Duodenal mucosa (tissue), 2 donors: ENCODE results near the gene FUNDC2.
"Not testable (repeated sequence)": the region's sequence is repeated elsewhere in the genome, so short reads cannot be mapped to it uniquely, and the experiment has no call there.

Experiments used
- H3K27ac ChIP-seq: one replicate; pipeline ENCODE4 v1.7.0; 2013; ENCODE audit warnings: low read depth, low read length
- H3K27me3 ChIP-seq, 2 donors: one replicate each; pipeline ENCODE4 v1.7.0; 2013; ENCODE audit warnings: low read length in 2 of 2, control low read depth in 1 of 2; ENCODE audit not compliant: insufficient read depth in 2 of 2, control insufficient read depth in 1 of 2
- H3K36me3 ChIP-seq, 2 donors: one replicate each; pipeline ENCODE4 v1.7.0; 2013; ENCODE audit warnings: low read length in 2 of 2, control low read depth in 1 of 2; ENCODE audit not compliant: insufficient read depth in 2 of 2, control insufficient read depth in 1 of 2
- H3K4me1 ChIP-seq, 2 donors: one replicate each; pipeline ENCODE4 v1.7.0; 2013; ENCODE audit warnings: low read length in 2 of 2, control low read depth in 1 of 2; ENCODE audit not compliant: insufficient read depth in 2 of 2, control insufficient read depth in 1 of 2
- H3K4me3 ChIP-seq, 2 donors: one replicate each; pipeline ENCODE4 v1.7.0; 2013; ENCODE audit warnings: low read length in 2 of 2, low read depth in 1 of 2
- H3K9ac ChIP-seq, 2 donors: one replicate each; pipeline ENCODE4 v1.7.0; 2013; ENCODE audit warnings: low read length in 2 of 2, low read depth in 1 of 2
- H3K9me3 ChIP-seq, 2 donors: one replicate each; pipeline ENCODE4 v1.7.0; 2013; ENCODE audit warnings: low read length in 2 of 2, control low read depth in 1 of 2; ENCODE audit not compliant: control insufficient read depth in 1 of 2

The FUNDC2 gene

DNA sequence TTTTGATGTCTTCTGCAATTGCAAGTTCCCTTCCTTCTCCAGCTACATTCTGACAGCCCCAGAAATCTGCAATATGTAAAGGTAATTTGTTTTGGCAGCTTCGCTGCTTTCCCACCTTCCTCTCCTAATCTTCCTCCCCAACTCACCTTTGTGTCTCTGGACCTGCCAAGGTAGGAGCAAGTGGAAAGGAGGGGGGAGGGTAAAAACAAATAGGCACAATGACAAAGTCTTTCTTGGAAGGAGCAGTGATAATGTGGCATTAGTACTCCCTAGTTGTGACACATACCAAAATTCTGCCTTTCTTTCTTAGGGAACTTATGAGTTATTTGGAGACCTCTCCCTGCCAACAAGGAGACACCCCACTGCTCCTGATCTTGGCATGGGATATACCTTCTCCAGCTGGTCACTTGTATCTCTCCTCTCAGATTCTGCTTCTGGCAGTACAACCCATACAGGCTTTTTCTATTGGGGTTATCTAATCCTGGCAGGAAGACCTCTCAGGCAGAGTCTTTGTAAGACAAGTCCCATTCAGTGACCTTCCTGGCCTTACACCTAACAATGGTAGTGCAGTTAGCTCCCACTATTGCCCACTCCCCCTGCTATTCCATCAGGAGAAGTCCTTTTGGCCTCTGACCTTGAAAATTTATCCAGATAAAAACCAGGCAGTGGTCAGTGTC, 28.3 kb upstream of the FUNDC2 start:
- no peaks in the 10 kb centered on the region for H3K36me3 ChIP-seq
- no peak overlapping the region for H3K9ac ChIP-seq
- no peaks in the 10 kb centered on the region for H3K9me3 ChIP-seq
- H3K27me3 ChIP-seq = no peaks in the 10 kb centered on the region
- no peak overlapping the region for H3K4me3 ChIP-seq
- no peak overlapping the region for H3K27ac ChIP-seq
- H3K4me1 ChIP-seq = no peaks in the 10 kb centered on the region

DNA sequence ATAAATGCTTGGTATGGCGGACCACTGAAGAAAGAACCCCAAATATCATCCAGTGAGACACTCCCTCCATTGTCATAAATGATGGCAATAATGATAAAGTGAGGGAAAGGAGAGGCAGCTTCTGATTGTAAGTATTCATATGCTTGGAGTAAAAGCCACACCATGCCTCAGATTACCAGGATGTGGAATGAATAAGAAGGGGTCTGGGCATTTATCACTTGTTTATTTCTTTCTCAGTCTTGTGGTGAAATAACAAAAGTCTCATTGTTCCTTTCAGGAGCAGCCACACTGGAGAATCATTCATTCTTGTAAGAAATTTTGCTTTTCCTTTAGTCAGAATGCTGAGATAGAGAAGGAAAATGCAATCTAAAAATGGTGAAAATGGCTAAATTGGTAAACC, 25.8 kb upstream of the FUNDC2 start:
- Histone ChIP-seq H3K27ac (no peak overlapping the region), H3K27me3 (no peaks in the 10 kb centered on the region), H3K4me1 (no peaks in the 10 kb centered on the region), H3K4me3 (no peak overlapping the region), H3K36me3 (no peaks in the 10 kb centered on the region), H3K9ac (no peak overlapping the region), H3K9me3 (no peaks in the 10 kb centered on the region)

DNA sequence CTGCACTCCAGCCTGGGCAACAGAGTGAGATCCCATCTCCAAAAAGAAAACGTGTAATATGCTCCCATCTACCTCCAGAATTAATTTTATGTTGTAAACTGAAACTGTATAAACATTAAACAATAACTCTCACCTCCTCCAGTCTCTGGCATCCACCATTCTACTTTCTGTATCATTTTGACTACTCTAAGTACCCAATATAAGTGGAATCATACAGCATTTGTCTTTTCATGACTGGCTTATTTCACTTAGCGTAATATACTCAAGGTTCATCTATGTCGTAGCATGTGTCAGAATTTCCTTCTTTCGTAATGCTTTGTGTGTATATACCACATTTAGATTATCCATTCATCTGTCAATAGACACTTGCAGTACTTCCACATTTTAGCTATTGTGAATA, 24.8 kb upstream of the FUNDC2 start:
- Histone ChIP-seq H3K9ac (no peak overlapping the region), H3K27ac (no peak overlapping the region), H3K4me1 (no peaks in the 10 kb centered on the region), H3K27me3 (no peaks in the 10 kb centered on the region), H3K36me3 (no peaks in the 10 kb centered on the region), H3K4me3 (no peak overlapping the region), H3K9me3 (no peaks in the 10 kb centered on the region)

DNA sequence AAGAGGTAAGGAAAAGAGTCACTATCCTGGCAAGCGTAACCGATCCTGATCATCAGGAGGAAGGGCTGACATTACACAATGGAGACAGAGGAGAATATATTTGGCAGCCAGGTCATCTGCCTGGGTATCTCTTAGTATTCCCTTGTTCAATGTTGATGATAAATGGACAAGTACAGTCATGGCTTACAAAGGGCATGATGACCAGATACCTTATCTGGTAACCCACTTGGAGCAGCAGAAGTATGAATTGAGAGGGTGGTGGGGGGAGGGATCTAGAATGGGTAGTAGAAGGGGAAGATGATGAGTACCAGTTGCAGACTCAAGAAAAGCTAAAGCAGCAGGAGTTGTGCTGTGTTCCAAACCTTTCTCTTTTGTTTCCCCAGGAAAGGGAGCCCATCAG, 21.5 kb upstream of the FUNDC2 start:
- no peak overlapping the region for H3K4me3 ChIP-seq
- no peaks in the 10 kb centered on the region for H3K27me3 ChIP-seq
- no peaks in the 10 kb centered on the region for H3K4me1 ChIP-seq
- no peak overlapping the region for H3K9ac ChIP-seq
- no peaks in the 10 kb centered on the region for H3K9me3 ChIP-seq
- no peaks in the 10 kb centered on the region for H3K36me3 ChIP-seq
- no peak overlapping the region for H3K27ac ChIP-seq

DNA sequence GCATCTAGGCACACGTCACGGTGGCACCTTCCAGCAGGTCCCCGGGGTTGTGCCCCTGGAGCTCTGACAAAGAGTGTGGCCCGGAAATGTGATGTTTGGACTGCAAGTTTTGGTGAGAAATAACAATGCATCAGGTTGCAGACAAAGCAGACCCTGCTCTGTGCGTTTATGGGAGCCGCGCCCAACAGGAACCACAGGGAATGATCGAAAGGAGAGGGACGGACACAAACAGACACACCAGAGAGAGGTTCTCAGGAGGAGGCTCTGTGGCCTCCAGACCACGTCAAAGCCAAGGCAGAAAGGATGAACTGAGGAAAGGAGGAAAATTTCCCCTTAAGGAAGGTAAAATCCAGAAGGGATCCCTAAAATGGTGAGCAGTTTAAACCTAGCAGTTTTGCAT, 20.3 kb upstream of the FUNDC2 start:
- H3K9me3 ChIP-seq, H3K27me3 ChIP-seq, H3K9ac ChIP-seq, H3K27ac ChIP-seq, H3K36me3 ChIP-seq, H3K4me3 ChIP-seq, H3K4me1 ChIP-seq: not testable (repeated sequence)

DNA sequence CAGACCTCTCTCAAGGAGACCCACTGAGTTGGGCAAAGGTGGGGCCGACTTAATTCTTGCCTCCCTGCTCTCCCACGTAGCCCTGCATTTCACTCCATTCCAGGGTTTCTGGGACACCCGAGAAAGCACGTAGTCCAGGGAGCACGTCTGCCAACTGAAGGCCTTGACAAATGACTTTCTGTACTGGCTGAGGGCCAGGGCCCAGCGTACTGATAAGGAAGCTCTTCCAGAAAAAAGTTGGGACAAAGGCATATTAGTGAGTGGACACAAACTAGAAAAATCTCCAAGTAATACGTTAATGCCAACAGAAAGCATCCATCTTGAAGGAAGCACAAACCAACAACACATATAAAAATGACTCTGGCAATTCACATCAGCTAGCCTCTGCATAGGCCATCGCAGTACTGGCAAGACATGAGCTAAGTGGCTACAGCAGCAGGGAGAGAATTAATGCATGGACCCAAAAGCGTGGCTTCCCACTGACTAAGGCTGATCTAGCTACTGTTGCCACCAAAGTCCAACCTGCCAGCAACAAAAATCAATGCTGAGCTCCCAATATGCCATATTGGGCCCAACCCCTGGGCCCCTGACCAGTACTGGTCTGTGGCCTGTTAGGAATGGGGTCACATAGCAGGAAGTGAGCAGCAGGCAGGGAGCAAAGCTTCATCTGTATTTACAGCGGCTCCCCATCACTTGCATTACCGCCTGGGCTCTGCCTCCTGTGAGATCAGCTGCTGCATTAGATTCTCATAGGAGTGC, 19.6 kb upstream of the FUNDC2 start:
- not testable (repeated sequence) for H3K4me3 ChIP-seq, H3K36me3 ChIP-seq, H3K27ac ChIP-seq, H3K27me3 ChIP-seq, H3K4me1 ChIP-seq, H3K9me3 ChIP-seq, H3K9ac ChIP-seq

DNA sequence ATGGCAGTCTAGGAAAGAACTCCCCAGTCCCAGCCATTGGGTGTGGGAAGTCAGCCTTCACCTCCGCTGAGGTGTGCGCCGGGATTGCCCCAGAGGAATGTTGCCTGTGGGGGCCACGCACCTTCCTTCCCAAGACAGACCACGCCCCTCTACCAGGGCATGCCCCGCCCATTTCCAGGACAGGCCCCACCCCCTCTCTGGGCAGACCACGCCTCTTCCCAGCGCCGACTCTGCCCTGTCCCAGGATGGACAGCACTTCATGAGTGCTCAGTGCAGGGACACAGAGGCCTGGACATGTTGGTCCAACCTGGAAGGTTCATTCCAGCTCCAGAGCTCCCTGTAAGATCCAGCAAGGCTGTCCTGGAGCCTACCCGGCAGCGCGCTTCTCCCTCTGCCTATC, 18.1 kb upstream of the FUNDC2 start:
- not testable (repeated sequence) for H3K9ac ChIP-seq, H3K36me3 ChIP-seq, H3K4me1 ChIP-seq, H3K27ac ChIP-seq, H3K27me3 ChIP-seq, H3K4me3 ChIP-seq, H3K9me3 ChIP-seq

DNA sequence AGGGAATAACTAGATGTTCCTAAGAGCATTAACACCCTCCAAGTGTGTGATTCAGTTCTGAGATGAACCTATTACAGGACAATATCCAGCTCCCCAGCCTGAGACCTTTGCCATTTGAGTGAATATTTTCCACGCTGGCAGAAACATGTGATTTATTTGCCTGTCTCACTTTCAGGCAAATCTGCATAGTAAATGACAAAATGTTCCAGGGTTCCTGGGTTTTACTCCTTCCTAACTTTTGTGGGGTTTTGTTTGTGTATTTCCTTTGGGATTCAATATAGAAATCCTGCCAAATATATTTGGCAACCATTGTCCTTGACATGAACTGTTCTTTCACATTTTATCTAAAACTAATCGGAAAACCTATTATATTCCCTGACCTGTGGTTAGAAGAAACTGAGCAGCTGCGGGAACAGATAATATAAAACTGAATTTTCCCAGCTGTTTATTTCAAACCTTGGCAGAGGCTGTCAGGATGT, 16.6 kb upstream of the FUNDC2 start:
- Histone ChIP-seq H3K9ac (no peak overlapping the region), H3K27me3 (no peaks in the 10 kb centered on the region), H3K4me3 (no peak overlapping the region), H3K9me3 (no peaks in the 10 kb centered on the region), H3K36me3 (no peaks in the 10 kb centered on the region), H3K4me1 (no peaks in the 10 kb centered on the region), H3K27ac (no peak overlapping the region)

DNA sequence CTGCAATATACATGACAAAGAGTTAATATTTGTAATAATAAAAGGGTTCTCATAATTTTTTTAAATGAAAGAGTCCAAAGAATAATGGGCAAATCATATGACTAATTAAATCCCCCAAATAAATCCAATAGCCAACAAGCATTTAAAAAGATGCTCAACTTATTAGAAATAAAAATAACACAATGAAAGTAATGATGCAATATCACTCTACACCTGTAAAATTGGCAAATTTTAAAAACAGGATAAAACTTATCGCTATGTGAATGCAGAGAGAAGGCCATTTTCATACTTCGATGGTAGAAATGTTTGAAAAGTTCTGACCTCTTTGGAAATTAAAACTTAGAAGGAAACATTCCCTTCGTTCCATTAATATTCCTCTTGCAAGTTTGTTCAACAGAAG, 6.1 kb upstream of the FUNDC2 start:
- H3K36me3 ChIP-seq = no peaks in the 10 kb centered on the region
- H3K4me1 ChIP-seq = no peaks in the 10 kb centered on the region
- H3K4me3 ChIP-seq = no peak overlapping the region
- H3K9ac ChIP-seq = no peak overlapping the region
- H3K27ac ChIP-seq = no peak overlapping the region
- no peaks in the 10 kb centered on the region for H3K9me3 ChIP-seq
- H3K27me3 ChIP-seq = no peaks in the 10 kb centered on the region

DNA sequence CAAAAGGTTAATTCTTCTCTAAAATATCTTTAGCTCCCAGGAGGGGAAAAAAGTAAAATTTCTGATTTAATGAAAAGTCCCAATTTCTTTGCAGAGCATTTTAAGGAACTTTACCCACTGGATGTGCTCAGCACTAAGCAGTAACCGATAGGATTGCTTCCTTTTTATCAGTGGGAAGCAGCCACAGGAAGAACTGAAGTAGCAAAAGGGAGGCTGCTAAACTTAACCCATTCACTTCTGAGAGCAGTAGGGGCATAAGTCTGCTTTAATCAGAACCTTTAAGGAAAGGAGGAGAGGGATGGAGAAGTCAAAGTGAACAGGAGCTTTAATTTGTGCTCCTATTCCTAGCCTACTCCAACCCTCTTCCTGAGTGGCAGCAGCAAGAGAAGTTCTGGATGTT, 4.1 kb upstream of the FUNDC2 start, which contains the start of gene F8:
Gene F8 (minus strand): TSS at position 139 of the 400 bp plus-strand sequence. CDS start 171 bp downstream, outside the sequence.
- Histone ChIP-seq H3K9me3 (no peaks in the 10 kb centered on the region), H3K9ac (no peak within 1 kb of the TSS), H3K4me3 (no peak within 1 kb of the TSS), H3K36me3 (no peaks in the 10 kb centered on the region), H3K4me1 (no peaks in the 10 kb centered on the region), H3K27me3 (no peaks in the 10 kb centered on the region), H3K27ac (no peak within 1 kb of the TSS)
